ENCODE measurements around the gene RAP2B.
"Not testable (repeated sequence)": the region's sequence is repeated elsewhere in the genome, so short reads cannot be mapped to it uniquely, and the experiment has no call there.

The RAP2B gene

DNA sequence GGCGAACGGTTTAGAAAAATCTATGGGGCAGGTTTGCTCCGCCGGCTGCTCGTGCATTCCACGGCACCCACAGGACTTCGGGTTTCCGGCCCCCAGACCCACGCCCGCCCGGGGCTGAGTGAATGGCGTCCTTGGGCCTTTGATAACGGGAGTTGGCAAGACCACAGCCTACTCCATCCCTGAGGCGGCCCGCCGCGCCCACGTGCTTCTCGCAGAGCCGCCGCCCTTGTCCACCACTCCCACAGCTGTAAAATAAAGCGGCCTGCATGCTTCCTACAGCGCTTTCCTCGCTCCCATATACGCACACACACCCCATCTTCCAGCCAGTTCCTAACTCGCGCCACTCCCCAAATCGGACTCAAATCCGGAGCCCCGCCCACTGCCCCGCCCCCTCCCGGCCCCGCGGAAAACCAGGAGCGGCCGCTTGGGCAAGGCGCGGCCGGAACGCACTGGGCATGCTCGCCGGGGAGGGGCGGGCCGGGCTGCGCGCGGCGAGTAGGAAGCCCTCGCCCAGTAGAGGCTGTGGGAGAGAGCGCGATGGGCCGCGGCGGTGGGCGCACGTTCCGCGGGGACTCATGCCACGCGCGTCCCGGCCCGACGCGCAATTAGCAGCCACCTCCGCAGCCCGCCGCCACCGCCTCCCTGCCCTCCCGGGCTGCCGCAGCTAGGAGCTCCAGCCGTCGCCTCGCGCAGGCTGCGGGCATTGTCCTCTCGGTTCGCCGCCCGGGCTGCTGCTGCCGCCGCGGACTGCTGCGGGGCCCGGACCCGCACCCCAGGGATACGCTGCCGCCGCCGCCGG, at the start of gene RAP2B:
TSS of gene RAP2B (plus strand) at position 513 of the 799 bp plus-strand sequence. CDS start 468 bp downstream, outside the sequence.
- peak; percentile 94 for DNase-seq

DNA sequence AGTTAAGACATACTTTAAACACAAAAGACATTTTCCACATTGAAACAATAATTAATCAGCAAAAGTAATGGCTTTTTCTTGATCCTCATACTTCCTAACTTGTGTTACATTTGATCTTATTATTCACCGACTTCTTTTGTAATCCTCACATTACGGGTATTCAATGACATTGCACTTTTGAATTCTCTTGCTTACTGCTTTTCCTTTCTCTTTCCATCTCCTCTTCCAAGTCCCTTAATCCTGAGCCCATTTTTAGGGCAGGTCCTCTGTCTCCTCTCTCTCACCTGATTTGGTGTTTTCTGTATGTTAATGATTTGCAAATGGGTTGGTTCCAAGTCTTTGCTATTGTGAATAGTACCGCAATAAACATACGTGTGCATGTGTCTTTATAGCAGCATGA, 48.5 kb upstream of the RAP2B start:
- DNase-seq: no peak

DNA sequence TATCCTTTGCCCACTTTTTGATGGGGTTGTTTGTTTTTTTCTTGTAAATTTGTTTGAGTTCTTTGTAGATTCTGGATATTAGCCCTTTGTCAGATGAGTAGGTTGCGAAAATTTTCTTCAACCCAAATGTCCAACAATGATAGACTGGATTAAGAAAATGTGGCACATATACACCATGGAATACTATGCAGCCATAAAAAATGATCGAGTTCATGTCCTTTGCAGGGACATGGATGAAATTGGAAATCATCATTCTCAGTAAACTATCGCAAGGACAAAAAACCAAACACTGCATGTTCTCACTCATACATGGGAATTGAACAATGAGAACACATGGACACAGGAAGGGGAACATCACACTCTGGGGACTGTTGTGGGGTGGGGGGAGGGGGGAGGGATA, 47.8 kb upstream of the RAP2B start:
- not testable (repeated sequence) for DNase-seq

DNA sequence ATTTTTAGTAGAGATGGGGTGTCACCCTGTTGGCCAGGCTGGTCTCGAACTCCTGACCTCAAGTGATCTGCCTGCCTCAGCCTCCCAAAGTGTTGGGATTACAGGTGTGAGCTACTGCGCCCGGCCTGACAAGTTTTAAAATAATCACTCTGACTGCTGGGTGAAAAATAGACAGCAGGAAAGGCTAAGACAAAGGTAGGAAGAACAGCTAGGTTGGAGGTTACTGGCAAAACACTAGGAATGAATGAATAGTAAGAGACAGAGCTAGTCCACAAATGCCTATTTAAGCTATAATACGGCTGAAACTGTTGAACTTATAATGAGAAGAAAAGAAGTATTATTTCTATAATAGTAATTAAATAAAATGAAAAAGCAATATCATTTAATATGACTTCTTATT, 46.7 kb upstream of the RAP2B start:
- DNase-seq: no peak

DNA sequence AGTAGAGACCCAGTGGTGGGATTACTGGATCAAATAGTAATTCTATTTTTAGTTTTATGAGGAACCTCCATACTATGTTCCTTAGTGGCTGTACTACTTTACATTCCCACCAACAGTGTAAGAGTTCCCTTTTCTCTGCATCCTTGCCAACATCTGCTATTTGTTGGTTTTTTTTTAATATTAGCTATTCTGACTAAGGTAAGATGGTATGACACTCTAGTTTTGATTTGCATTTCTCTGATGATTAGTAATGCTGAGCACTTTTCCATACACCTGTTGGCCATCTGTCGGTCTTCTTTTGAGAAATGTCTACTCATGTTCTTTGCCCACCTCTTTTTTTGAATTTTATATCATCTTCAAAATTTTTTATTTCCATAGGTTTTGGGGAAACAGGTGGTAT, 34.2 kb upstream of the RAP2B start:
- no peak for DNase-seq

DNA sequence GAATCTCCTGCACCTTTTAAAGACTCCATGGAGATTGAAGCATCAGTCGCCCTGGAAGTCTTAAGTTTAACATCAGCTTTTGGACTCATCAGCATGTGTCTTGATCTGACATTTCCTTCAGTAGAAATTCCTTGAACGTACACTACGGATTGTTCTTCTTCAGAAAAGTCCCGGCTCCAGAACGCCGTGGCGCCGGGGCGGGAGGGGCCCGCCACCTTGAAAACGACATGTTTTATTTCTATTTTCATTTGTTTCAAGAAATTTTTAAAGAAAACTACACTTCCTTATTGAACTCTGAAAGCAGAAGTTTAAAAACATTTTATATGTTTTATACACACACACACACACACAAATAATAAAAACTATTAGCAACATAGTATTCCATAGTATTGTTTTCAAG, 32.6 kb upstream of the RAP2B start:
- no peak for DNase-seq

DNA sequence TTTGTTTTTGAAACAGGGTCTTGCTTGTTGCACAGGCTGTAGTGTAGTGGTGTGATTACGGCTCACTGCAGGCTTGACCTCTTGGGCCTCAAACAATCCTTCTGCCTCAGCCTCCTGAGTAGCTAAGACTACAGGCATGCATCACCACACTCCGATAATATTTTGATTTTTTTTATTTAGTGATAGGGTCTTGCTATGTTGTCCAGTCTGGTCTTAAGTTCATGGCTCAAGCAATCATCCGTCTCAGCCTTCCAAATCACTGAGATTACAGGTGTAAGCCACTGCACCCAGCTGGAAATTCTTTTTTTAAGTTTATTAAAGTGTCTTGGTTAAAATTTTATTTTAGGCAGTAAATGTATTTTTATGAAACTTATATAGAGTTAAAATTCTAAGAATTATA, 32.2 kb upstream of the RAP2B start:
- no peak for DNase-seq

DNA sequence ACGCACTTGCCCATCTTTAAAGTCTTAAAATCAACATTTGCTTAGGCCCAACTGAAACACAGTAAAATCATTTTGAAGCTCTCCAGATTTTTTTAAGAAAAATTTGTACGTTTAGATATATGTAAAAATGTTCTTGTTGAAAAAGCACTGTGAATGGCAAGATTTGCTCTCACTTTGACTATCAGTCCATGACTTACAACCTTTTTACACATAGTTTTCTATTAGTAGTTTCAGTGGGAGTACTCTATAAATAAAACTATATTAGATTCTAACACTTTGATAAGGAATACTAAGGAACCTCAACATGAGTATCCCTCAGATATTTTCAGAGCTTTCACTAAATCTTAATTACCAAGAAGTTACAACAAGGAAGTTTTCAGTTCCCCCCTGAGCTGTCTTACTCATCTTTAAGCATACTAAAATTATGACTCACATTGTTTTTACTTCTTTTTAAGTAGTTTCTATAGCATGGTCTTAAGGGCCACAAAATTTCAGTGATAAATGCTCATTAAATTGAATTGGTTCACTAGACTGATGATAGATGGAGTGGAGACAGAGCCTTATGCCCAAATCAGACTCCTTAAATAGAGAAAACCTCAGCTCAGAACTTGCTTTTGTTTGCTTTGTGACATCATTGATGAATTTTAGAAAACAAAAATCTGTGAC, 31.6 kb upstream of the RAP2B start:
- no peak for DNase-seq

DNA sequence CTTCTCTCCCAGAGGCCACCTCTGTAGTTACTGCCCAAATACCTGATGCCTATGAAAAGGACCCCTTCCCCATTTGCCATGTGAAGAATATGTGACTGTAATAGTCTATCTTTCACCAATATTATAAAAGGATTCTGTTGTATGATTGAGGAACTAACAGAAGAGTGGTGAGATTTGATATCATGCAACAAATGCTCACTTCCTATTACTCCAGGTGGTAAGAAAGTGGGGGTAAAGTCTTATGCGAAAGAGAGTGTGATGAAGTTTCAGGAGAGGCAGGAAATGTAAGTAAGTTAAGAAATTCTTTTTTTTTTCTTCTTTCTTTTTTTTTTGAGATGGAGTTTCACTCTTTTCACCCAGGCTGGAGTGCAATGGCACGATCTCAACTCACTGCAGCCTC, 24.4 kb upstream of the RAP2B start:
- DNase-seq: no peak

DNA sequence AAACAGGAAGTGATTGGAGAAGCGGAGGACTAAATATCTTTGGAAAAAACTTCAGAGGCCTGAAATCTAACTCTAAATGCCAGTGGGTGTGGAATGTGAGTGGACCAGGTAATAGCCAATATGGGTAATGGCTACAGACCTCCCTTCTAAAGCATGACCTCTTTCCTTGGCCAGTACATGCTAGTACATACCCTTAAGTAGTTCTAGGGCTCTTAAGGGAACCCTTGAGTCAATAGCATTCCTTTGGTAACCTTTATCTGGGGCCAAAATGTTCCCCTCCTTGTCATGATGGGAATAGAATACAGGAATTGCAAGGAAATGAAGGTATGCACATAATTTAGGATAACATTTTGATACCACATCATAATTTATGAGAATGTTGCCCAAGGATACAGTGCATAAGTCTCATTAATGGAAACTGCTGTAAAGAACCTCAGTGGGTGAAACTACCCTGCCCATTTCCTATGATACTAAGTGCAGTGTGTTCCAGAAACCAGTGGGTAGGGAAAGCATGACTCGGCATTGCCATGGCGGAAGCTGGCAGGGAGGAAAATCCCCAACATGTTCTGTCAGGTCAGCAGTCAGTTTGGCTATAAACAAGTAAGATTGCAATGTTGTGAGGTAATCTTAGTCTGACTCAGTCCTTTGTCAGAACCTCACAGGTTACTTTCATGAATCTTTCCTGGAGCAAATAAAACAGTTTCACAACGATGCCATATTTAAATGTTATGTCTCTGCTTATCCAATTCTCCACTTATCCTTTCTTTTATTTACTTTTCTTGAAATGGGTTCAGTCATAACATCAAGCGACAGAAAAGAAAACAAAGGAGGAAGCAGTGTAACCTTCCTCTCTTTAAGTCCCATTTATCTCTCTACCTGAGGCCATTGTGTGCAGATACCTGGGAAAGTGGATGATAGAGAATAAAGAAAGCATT, 23.5 kb upstream of the RAP2B start:
- peak; percentile 15 for DNase-seq

DNA sequence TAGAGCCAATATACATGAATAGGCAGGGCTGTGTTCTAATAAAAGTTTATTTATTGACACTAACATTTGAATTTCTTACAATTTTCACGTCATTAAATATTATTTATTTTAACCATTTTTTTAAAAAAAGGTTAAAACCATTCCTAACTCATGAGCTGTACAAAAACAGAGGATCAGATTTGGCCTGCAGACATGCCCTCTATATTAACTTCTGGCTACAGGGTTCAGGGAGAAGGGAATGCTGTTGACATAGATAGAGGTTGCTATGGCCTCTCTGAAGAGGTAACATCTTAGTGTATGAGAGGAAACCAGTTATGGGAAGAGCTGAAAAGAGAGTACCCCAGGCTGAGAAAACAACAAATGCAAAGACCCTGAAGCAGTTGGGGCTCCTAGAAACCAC, 19.1 kb upstream of the RAP2B start:
- DNase-seq: no peak

DNA sequence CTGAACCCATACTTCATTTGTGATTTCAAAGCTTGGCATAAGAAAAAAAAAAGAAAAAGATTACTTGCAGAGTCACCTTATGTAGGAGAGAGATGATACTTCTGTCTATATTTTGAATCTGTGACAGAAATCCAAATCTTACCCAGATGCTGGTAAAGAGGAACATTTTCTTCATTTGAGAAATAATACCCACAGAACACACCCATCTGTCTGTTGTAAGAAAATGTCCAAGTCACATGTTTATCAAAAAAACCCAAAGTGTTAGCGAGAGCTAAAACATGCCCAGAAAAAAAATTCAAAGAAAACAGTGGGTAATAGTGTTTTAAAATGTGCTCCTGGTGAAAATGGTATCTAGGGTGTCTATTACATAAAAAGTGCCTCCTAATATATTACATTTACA, 18.0 kb upstream of the RAP2B start:
- DNase-seq: no peak

DNA sequence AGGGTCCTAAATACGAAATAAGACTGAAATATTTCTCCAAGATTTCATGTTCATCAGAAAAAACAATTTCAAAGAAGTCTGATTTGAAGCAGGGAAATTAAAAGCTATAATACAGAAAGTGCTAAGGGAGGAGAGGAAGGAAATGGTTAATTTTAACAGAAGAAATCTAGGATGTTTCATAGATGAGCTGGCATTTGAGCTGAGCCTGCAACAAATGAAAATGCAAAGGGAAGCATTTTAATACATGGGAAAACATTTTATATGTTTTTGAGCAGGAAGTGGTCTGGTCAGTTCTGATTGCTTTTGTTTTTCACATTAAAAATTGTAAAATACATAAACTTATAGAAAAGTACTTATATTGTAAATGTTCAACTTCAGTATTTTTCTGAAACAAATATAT, 17.2 kb upstream of the RAP2B start:
- no peak for DNase-seq

DNA sequence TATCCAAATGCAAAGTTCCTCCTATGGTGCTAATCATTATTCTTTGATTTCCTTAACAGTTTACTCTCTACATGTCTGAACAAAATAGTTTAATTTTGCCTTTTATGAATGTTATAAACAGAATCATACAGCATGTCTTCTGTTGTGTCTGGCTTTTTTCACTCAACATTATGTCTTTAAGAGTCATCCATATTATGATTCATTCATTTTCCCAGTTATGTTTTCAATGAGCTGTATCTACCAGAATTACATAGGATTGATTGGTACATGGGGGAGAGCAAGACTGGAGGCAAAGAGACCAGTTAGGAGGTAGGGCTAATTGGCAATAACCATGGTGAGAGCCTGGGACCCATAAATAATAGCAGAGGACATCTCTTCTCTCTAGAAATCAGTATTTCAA, 16.6 kb upstream of the RAP2B start:
- no peak for DNase-seq

DNA sequence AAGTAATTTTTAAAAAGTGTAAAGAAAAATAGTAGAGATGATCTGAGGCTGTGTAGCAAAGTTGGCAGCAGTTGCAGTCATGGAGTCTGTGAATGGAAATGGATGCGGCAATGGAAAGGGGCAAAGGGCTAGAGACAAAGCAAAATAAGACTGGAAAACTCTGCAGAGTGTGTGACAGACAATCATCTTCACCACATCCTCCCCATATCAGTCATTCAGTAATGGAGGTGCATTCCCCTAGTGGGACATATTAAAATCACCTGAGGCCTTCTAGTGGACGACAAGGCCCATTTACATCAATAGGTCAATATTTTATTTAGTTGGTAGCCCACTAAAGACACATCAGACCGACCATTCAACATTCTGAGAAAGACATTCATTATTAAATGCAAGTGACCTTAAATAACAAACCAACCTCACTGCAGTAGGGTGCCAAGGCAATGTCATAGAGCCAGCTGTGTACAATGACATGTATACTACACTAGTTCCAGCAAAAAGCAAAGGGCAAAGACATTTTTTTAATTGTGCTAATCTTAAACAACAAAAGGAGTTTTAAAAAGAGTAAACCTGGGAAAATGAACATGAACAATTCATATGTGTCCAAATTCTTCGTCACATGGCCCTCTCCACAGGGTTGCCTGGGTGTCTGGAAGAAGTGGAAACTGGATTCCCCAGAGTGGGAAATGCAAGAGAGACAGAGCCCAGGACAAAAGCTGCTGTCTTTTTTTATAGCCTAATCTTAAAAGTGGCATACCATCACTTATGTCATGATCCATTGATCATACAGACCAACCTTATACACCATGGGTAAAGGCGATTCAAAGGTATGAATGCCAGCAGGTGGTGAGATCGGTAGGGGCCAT, 15.6 kb upstream of the RAP2B start:
- DNase-seq: no peak

DNA sequence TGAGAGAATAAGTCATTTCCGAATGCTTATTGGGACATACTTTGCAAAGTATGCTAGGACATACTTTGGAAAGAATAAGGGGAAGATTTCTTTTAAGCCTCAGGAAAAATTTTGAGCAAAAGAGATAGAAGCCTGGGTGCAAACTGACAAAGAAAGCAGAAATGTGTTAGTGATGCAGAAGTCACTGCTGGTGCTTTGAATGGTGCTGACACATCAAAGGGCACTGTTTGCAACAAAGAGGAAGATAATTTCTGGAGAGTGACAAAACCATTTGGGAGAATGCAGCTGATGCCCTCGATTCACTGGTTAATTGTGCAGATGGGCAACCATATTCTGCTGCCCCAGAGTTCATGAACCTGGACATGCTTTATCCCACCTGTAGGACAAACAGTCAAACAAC, 11.0 kb upstream of the RAP2B start:
- DNase-seq: no peak

DNA sequence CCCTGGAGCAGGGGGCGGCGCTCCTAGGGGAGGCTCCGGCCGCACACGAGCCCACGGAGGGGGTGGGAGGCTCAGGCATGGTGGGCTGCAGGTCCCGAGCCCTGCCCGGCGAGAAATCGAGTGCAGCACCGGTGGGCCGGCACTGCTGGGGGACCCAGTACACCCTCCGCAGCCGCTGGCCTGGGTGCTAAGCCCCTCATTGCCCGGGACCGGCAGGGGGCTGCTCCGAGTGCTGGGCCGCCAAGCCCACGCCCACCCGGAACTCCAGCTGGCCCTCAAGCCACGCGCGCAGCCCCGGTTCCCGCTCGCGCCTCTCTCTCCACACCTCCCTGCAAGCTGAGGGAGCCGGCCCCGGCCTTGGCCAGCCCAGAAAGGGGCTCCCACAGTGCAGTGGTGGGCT, 6.2 kb upstream of the RAP2B start:
- DNase-seq: not testable (repeated sequence)

DNA sequence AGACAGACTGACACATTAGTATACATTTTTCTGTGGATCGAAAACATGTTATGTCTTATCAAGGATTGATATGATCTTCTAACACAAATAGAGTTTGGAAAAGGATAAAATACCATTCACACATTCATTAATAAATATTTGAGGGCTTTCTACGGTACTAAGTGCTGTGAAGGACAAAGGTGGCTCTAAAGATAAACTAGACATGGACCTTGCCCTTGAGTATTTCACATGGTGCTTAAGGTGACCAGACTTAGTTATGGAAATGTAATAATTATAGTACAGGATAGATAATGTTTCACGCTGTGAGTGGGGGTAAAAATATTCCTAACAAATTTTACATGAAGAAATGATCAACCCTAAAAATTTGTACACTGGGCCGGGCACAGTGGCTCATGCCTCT, 3.8 kb upstream of the RAP2B start:
- DNase-seq: no peak

DNA sequence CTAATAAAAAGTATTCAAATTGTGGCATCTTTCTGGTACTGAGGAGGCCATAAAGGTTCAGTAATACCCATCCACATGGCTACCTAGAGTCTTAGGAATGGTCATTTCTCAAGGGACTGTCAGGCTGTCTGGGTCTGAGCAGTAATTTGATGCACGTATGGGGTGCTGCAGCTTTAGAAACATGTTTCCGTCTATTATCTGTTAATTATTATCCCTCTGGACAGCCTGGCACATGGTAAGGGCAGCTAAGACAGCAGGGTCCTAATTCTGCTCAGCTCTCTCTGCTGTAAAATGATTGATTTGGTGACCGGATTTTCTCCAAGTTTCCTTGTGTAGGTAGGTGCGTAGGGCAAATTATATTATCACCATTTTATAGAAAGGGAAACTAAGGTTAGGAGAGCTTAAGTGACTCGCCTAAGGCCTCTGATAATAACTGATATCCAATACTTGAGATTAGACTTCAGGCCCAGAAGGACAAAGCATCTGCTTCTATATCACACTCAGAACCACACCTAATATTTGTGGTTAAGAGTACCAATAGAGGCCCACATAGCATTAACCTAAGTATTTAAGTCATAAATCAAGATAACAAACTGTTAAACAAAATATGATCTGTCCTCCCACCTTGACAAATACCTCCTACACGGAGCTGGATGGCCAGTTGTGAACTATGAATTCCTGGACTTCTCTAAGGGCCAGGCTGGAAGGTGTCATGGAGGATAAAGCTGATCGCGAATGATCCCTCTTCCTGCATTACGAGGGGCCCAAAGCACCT, 2.9 kb upstream of the RAP2B start:
- no peak for DNase-seq

DNA sequence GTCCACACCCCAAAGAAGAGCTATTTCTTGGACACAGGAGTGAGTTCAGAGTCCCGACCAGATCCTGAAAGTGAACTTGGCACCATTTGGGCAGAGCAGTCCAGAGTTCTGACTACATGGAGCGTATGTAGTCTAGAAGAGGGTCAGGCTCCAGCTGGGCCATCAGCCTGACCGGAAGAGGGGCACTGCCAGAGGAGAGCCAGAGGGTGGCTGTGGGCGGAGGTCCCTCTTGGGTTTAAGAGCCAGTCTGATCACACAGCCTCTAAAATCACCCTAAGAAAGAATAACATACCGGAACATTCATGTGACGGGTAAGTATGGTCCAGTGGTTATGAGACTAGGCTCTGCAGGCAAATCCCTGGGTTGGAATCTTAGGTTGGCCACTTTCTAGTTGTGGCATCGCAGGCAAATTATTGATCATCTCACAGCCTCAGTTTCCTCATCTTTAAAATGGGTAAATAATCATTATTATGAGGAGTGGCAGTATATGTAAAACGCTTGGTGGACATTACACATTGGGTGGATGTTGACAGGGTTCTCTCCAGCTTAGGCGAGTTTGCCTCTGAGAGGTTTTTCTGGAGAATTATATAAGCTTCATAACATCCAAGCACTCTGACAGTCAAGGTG, 2.1 kb upstream of the RAP2B start:
- DNase-seq: no peak

DNA sequence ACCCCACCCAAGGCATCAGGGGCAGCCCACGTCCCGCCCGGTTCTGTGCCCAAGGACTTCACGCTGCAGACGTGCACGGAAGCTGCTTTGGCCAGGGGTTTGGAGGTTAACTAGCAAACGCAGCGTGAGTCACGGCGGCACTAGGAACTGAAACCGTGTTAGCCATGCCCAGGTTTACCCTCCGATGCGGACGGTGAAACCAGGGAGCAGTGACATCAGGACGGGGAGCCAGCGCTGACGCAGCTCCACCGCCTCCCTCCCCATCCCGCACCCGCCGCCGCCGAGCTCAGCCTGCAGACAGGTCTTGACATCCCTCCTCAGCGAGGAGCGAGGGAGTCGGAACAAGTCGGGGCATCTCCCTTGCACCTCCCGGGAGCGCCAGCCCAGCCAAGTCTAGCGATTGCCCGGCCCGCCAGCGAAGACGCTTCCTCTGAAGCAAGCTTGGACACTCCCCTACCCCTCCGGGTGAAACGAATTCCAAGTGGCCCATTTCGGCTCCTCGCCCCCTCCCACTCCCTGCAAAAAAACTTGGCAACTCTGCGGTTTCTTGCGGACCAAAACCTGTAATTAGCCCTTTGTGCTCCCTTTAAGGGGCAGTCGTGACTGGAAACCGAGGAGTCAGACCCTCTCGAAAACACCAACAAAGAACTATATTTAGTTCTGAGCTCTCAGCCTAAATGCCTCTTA, 1.4 kb upstream of the RAP2B start:
- DNase-seq: peak; percentile 70
